A673 (cell line): ENCODE measurements around the gene IFT27.

ENCODE experiments used
- CTCF ChIP-seq: fragments of 300-800, 200-600 bp; sonication (generic); conservative IDR thresholded peaks from 2 replicates; pipeline ENCODE4 v1.5.1; 2017; ENCODE audit warnings: low read depth, mild to moderate bottlenecking, antibody characterized with exemption, low read length, moderate library complexity, mixed read lengths
- EZH2 ChIP-seq: fragments of 200-600 bp; sonication (generic); IDR thresholded peaks from 2 replicates; pipeline ENCODE4 v1.6.1; 2017; ENCODE audit warnings: borderline replicate concordance, low read depth, mild to moderate bottlenecking, mixed read lengths, antibody characterized with exemption, low read length; ENCODE audit not compliant: poor library complexity, severe bottlenecking

- no peak for TF ChIP-seq CTCF
- TF ChIP-seq EZH2: no peak
Observed at GRCh38 chr22:36740716-36741115, 35.2 kb downstream of the IFT27 start.
